SJCRH30 (cell line): ENCODE results near the gene CD19. TPM values are rescaled to one million over a fixed set of nuclear protein-coding genes. Genes with fewer than 3 reads are reported as not detected.
"Not testable (repeated sequence)": the region's sequence is repeated elsewhere in the genome, so short reads cannot be mapped to it uniquely, and the experiment has no call there.

Source experiments
- DNase-seq, 2 experiments: peaks; one replicate each; pipeline ENCODE4 v3.0.0-alpha.2; 2015 to 2020
- H3K27ac ChIP-seq: fragments of 250-450 bp; sonication (Bioruptor Pico); 2 replicates; pipeline ENCODE4 v1.5.1; 2020; ENCODE audit warnings: mild to moderate bottlenecking, moderate library complexity
- H3K27me3 ChIP-seq: fragments of 250-450 bp; sonication (Bioruptor Pico); 2 replicates; pipeline ENCODE4 v1.5.1; 2020; ENCODE audit warnings: mild to moderate bottlenecking, moderate library complexity
- H3K36me3 ChIP-seq: fragments of 250-450 bp; sonication (Bioruptor Pico); 2 replicates; pipeline ENCODE4 v1.5.1; 2020; ENCODE audit warnings: mild to moderate bottlenecking, moderate library complexity
- H3K4me1 ChIP-seq: fragments of 250-450 bp; sonication (Bioruptor Pico); 2 replicates; pipeline ENCODE4 v1.5.1; 2020; ENCODE audit warnings: mild to moderate bottlenecking, moderate library complexity
- H3K4me3 ChIP-seq: fragments of 250-450 bp; sonication (Bioruptor Pico); 2 replicates; pipeline ENCODE4 v1.5.1; 2020; ENCODE audit warnings: mild to moderate bottlenecking, moderate library complexity
- H3K9me3 ChIP-seq: fragments of 250-450 bp; sonication (Bioruptor Pico); replicated peaks from 2 replicates; pipeline ENCODE4 v1.5.1; 2020; ENCODE audit warnings: mild to moderate bottlenecking, moderate library complexity
- total RNA-seq: library from RNA; depleted of rRNA; stranded (reverse); fragments of >200 nt; shearing (Covaris generic); gene quantifications from 2 replicates; pipeline ENCODE4 v1.2.3, GENCODE V29; 2014

Gene CD19
- total RNA-seq, 1 experiment from 2014 or later, result 0.10 TPM

GRCh38 chr16:28923652-28924398 lies 7.9 kb upstream of the CD19 start:
- no peak overlapping the region for H3K4me3 ChIP-seq
- H3K27me3 ChIP-seq, result no peaks in the 10 kb centered on the region
- H3K27ac ChIP-seq, result no peak overlapping the region

DNA sequence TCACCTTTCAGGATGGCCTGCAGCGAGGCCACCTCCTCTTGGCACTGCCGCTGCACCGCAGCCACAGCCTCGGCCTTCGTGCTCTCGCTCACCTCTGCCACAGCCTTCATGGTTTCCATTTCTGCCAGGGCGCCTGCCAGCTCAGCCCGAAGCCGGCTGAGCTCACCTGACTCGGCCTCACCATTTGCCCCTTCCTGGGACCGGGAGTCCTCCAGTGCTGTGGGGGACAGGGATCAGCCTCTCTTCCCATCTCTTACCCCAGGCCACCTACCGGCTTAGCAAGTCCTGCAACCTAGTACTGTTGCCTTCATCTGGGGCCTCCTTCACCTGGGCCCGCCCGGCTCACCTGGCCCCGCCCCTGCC lies 7.4 kb upstream of the CD19 start:
- Histone ChIP-seq H3K27ac (no peak overlapping the region; the same call in 1 of the 2 replicates), H3K27me3 (no peaks in the 10 kb centered on the region), H3K9me3 (no peaks in the 10 kb centered on the region), H3K36me3 (no peaks in the 10 kb centered on the region), H3K4me3 (peak overlapping the region; percentile 86), H3K4me1 (no peaks in the 10 kb centered on the region)
- no peak for DNase-seq

More at GRCh38 chr16:28923652-28924398, 7.9 kb upstream of the CD19 start:
- no peaks in the 10 kb centered on the region for H3K4me1 ChIP-seq
- no peaks in the 10 kb centered on the region for H3K36me3 ChIP-seq
- H3K9me3 ChIP-seq, result no peaks in the 10 kb centered on the region
- DNase-seq, result no peak

GRCh38 chr16:28924762-28925385 lies 6.9 kb upstream of the CD19 start, which contains the start of gene RABEP2:
RABEP2 (minus strand) TSS chr16:28925238; CDS start chr16:28925163, 75 bp downstream.
- H3K27me3 ChIP-seq, result no peaks in the 10 kb centered on the region
- H3K36me3 ChIP-seq, result no peaks in the 10 kb centered on the region
- H3K4me3 ChIP-seq, result peak within 1 kb of the TSS; percentile 86
- peak within 1 kb of the TSS; percentile 93 for H3K27ac ChIP-seq
- no peaks in the 10 kb centered on the region for H3K9me3 ChIP-seq
- peak; percentile 92 to 94 for DNase-seq
- H3K4me1 ChIP-seq, result no peaks in the 10 kb centered on the region

GRCh38 chr16:28925386-28926228 lies 6.2 kb upstream of the CD19 start:
- H3K4me1 ChIP-seq, result no peaks in the 10 kb centered on the region; the same call in 1 of the 2 replicates
- DNase-seq, result peak; percentile 83
- H3K4me3 ChIP-seq, result peak overlapping the region; percentile 86
- no peaks in the 10 kb centered on the region for H3K36me3 ChIP-seq
- H3K9me3 ChIP-seq, result no peaks in the 10 kb centered on the region
- no peaks in the 10 kb centered on the region for H3K27me3 ChIP-seq
- peak overlapping the region; percentile 93 for H3K27ac ChIP-seq

- not testable (repeated sequence) for H3K9me3 ChIP-seq, H3K27ac ChIP-seq, H3K4me1 ChIP-seq, H3K27me3 ChIP-seq, DNase-seq, H3K36me3 ChIP-seq
- peak overlapping the region; percentile 86 for H3K4me3 ChIP-seq
Measured at GRCh38 chr16:28926284-28926683, 5.5 kb upstream of the CD19 start.

DNA sequence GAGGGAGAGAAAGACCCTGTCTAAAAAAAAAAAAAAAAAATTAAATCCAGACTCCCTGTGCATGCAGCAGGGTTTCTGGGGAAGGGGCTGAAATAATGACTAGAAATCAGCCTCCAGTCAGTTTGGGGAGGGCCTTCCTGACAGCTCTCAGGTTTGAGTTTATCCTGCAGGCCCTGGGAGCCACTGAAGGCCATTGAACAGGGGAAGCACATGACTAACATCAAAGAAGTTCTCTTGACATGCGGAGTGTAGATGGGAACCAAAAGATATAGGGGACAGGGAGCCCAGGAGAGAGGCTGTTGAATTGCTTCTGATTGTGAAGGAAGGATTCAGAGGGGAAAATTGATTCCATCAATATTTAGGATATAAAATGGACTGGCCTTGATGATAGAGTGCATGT lies 4.0 kb upstream of the CD19 start:
- Histone ChIP-seq H3K27me3 (no peaks in the 10 kb centered on the region), H3K9me3 (no peaks in the 10 kb centered on the region), H3K4me1 (peaks cover 6% of the 10 kb centered on the region), H3K36me3 (no peaks in the 10 kb centered on the region), H3K4me3 (no peak overlapping the region), H3K27ac (no peak overlapping the region)
- DNase-seq, result no peak

- Histone ChIP-seq H3K27me3 (no peaks in the 10 kb centered on the region), H3K4me1 (peaks cover 6% of the 10 kb centered on the region)
- no peak for DNase-seq
Measured at GRCh38 chr16:28930203-28930602, 1.6 kb upstream of the CD19 start.

GRCh38 chr16:28930652-28931051 lies 1.1 kb upstream of the CD19 start:
- no peaks in the 10 kb centered on the region for H3K9me3 ChIP-seq

More at GRCh38 chr16:28930203-28930602, 1.6 kb upstream of the CD19 start:
- H3K36me3 ChIP-seq, result no peaks in the 10 kb centered on the region
- H3K27ac ChIP-seq, result no peak overlapping the region
- H3K9me3 ChIP-seq, result no peaks in the 10 kb centered on the region
- H3K4me3 ChIP-seq, result no peak overlapping the region

DNA sequence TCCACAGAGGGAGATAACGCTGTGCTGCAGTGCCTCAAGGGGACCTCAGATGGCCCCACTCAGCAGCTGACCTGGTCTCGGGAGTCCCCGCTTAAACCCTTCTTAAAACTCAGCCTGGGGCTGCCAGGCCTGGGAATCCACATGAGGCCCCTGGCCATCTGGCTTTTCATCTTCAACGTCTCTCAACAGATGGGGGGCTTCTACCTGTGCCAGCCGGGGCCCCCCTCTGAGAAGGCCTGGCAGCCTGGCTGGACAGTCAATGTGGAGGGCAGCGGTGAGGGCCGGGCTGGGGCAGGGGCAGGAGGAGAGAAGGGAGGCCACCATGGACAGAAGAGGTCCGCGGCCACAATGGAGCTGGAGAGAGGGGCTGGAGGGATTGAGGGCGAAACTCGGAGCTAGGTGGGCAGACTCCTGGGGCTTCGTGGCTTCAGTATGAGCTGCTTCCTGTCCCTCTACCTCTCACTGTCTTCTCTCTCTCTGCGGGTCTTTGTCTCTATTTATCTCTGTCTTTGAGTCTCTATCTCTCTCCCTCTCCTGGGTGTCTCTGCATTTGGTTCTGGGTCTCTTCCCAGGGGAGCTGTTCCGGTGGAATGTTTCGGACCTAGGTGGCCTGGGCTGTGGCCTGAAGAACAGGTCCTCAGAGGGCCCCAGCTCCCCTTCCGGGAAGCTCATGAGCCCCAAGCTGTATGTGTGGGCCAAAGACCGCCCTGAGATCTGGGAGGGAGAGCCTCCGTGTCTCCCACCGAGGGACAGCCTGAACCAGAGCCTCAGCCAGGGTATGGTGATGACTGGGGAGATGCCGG lies 769 bp downstream of the CD19 start:
- Histone ChIP-seq H3K9me3 (no peaks in the 10 kb centered on the region), H3K4me3 (no peak overlapping the region), H3K27me3 (no peaks in the 10 kb centered on the region), H3K4me1 (peaks cover 6% of the 10 kb centered on the region), H3K27ac (no peak overlapping the region), H3K36me3 (no peaks in the 10 kb centered on the region)
- DNase-seq, result no peak

More at GRCh38 chr16:28930652-28931051, 1.1 kb upstream of the CD19 start:
- H3K4me3 ChIP-seq, result no peak overlapping the region
- H3K36me3 ChIP-seq, result no peaks in the 10 kb centered on the region
- H3K27ac ChIP-seq, result no peak overlapping the region
- peak; percentile 58 to 74 for DNase-seq
- H3K27me3 ChIP-seq, result no peaks in the 10 kb centered on the region
- peaks cover 6% of the 10 kb centered on the region for H3K4me1 ChIP-seq

DNA sequence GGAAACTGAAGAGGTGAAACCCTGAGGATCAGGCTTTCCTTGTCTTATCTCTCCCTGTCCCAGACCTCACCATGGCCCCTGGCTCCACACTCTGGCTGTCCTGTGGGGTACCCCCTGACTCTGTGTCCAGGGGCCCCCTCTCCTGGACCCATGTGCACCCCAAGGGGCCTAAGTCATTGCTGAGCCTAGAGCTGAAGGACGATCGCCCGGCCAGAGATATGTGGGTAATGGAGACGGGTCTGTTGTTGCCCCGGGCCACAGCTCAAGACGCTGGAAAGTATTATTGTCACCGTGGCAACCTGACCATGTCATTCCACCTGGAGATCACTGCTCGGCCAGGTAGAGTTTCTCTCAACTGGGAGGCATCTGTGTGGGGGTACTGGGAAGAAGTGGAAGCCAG lies 1.4 kb downstream of the CD19 start:
- no peaks in the 10 kb centered on the region for H3K9me3 ChIP-seq

DNA sequence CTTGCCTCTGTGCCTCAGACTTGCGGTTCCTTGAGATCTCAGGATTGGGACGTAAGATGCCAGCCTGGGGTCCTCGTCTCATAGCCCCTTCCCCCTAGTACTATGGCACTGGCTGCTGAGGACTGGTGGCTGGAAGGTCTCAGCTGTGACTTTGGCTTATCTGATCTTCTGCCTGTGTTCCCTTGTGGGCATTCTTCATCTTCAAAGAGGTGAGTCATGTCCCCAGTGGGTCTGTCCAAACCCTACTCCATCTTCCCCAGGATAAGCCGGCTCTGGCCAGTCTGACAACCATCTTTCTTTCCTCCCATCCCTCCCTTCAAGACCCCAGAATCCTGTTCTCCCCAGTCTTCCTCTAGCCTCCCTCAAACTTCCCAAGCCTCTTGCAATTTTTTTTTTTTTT lies 3.6 kb downstream of the CD19 start:
- no peak for DNase-seq
- no peaks in the 10 kb centered on the region for H3K36me3 ChIP-seq
- no peaks in the 10 kb centered on the region for H3K27me3 ChIP-seq
- H3K9me3 ChIP-seq, result no peaks in the 10 kb centered on the region
- H3K4me1 ChIP-seq, result peaks cover 6% of the 10 kb centered on the region
- no peak overlapping the region for H3K4me3 ChIP-seq
- no peak overlapping the region for H3K27ac ChIP-seq

More for the DNA sequence above, 1.4 kb downstream of the CD19 start:
- no peak for DNase-seq
- Histone ChIP-seq H3K4me3 (no peak overlapping the region), H3K4me1 (peaks cover 6% of the 10 kb centered on the region), H3K27me3 (no peaks in the 10 kb centered on the region), H3K27ac (no peak overlapping the region), H3K36me3 (no peaks in the 10 kb centered on the region)

DNA sequence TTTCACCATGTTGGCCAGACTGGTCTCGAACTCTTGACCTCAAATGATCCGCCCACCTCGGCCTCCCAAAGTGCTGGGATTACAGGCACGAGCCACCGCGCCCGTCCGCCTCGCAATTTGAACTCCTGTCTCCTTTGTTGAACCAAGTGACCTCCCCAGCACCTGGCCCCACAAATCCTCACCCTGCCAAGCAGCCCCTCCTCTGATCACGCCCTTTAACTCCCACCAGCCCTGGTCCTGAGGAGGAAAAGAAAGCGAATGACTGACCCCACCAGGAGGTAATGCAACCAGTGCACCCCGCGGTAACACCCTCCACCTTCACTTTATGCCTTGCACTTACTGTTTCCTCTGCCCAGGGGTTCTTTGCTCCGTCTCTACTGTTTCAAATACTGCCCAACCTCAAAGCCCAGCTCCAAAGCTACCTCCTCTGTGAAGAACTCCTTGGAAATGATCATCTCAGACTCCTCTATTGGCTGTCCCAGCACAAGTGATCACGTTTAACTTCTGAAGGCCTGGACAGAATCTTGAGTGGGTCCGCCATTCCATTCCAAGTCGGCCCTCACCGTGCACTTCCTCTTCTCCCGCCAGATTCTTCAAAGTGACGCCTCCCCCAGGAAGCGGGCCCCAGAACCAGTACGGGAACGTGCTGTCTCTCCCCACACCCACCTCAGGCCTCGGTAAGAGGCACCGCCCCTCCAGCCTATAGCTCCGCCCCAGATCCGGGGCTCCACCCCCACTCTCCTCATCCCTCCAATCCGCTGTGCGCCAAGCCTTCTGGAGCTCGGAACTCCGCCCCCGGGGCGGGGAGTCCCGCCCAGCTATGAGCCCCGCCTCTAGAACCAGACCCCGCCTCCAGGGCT lies 4.4 kb downstream of the CD19 start:
- Histone ChIP-seq H3K4me3 (no peak overlapping the region), H3K9me3 (no peaks in the 10 kb centered on the region), H3K27ac (no peak overlapping the region), H3K36me3 (no peaks in the 10 kb centered on the region), H3K4me1 (peaks cover under 1% of the 10 kb centered on the region), H3K27me3 (no peaks in the 10 kb centered on the region)
- peak; percentile 45 to 61 for DNase-seq

DNA sequence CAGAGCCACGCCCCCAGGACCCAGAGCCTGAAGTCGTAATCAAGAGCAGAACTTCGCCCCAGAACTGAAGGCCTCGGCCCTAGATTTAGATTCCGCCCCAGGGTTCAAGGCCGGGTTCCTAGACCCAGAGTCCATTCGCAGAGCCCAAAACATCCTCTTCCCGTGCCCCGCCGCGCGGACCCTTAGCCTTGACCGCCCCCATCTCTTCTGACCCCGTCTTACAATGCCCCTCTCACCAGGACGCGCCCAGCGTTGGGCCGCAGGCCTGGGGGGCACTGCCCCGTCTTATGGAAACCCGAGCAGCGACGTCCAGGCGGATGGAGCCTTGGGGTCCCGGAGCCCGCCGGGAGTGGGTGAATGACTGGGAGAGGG lies 5.0 kb downstream of the CD19 start:
- Histone ChIP-seq H3K36me3 (no peaks in the 10 kb centered on the region), H3K4me1 (no peaks in the 10 kb centered on the region), H3K9me3 (no peaks in the 10 kb centered on the region), H3K4me3 (no peak overlapping the region), H3K27me3 (no peaks in the 10 kb centered on the region), H3K27ac (no peak overlapping the region)
- no peak for DNase-seq
